Pancreas (tissue), 10 donors: ENCODE results near the gene MEIS1. TPM values are rescaled to one million over a fixed set of nuclear protein-coding genes. Genes with fewer than 3 reads are reported as not detected.

Source experiments
- ATAC-seq, 4 donors: fragments of 200-7000 bp; cut with Tn5 transposase; one replicate each; pipeline versions ENCODE4 v1.8.0 to v1.9.1; 2020; ENCODE audit warnings: mild to moderate bottlenecking in 4 of 4, moderate library complexity in 4 of 4
- DNase-seq, 6 donors: peaks; one replicate each; pipeline ENCODE4 v3.0.0-alpha.2; 2020
- FAIRE-seq: peaks from 2 replicates; lab custom pipeline; 2012; peaks lifted over from hg19 to GRCh38; lab: Jason Lieb, UNC
- H3K27ac ChIP-seq, 4 donors: fragments of 200-600 bp; sonication (generic); 1 replicate in 3 of 4; 2 replicates in 1 of 4; pipeline versions ENCODE4 v1.5.0 to v1.8.0; 2020
- H3K27me3 ChIP-seq, 4 donors: fragments of 200-600 bp; one replicate each; pipeline ENCODE4 v1.8.0; 2021
- H3K36me3 ChIP-seq, 3 donors: fragments of 200-600 bp; sonication (generic) in 1 of 3; one replicate each; pipeline versions ENCODE4 v1.5.0 to v1.8.0; 2020 to 2021
- H3K4me1 ChIP-seq, 3 donors: fragments of 200-600 bp; one replicate each; pipeline ENCODE4 v1.8.0; 2021
- H3K4me3 ChIP-seq, 4 donors: fragments of 200-600 bp; sonication (generic) in 2 of 4; one replicate each; pipeline versions ENCODE4 v1.5.0 to v1.8.0; 2020 to 2021
- H3K9me3 ChIP-seq, 4 donors: fragments of 200-600 bp; one replicate each; pipeline ENCODE4 v1.8.0; 2021
- CTCF ChIP-seq, 4 donors: fragments of 200-600 bp; sonication (generic) in 3 of 4; IDR thresholded peaks; one replicate each; pipeline versions ENCODE4 v1.5.0 to v1.8.0; 2021; ENCODE audit warnings: antibody characterized with exemption in 4 of 4
- WGBS, 2 donors: extraction: QIAGEN DNeasy Blood & Tissue Kit; methylation state at CpG; one replicate each; pipeline ENCODE4 v1.1.7; 2013; 5-methylcytosine and 5-hydroxymethylcytosine counted together
- intact Hi-C, 3 donors: fragments of 100-400 bp; cut with DNase I; formaldehyde crosslinking; loops; one replicate each; pipeline versions ENCODE4 v1.11.1 to v1.14.2; 2022
- polyA plus RNA-seq, 2 donors: library from polyadenylated mRNA; stranded (reverse); fragments of 200-250 nt; gene quantifications; one replicate each; pipeline ENCODE4 v1.2.3, GENCODE V29; 2013
- total RNA-seq, 6 donors: library from RNA; stranded (reverse); fragmentation: NEBNext Ultra II Directional in 4 of 6; extraction: Animal tissue kit (Norgen Biotek cat#: 25700) in 4 of 6; gene quantifications; one replicate each; pipeline versions ENCODE4 v1.2.1 to v1.2.4, GENCODE V29; 2021 to 2023
- donor health status: healthy with polysubstance abuse.
- donor health status: DM: no; HTN: no; CAD: no; lungs with moderate emphysema.
- donor health status: DM: no; HTN: no; CAD: no.
- donor health status: control.
- donor health status: control.
- donor health status: Bipolar disorder and iron deficiency.
- donor health status: DM: yes; HTN: yes; CAD: no.
- donor health status: DM: no; HTN: no; CAD: no.
- donor health status: DM: no; HTN: no; CAD: no.
- donor health status: DM: yes; HTN: yes; CAD: no.

Gene MEIS1
- total and polyA plus RNA-seq, 8 donors: 41.3 to 129 (median 58.4) TPM

GRCh38 chr2:66594001-66594400 is 159.1 kb downstream of the MEIS1 start:
- TF ChIP-seq CTCF (IDR thresholded peaks at IDR 0.05): no peak
- Histone ChIP-seq H3K4me3 (no peak overlapping the region), H3K4me1 (peaks cover 0 to 8% (median 6%) of the 10 kb centered on the region in 3 donors), H3K27ac (no peak overlapping the region), H3K9me3 (no peaks in the 10 kb centered on the region), H3K36me3 (no peaks in the 10 kb centered on the region), H3K27me3 (no peaks in the 10 kb centered on the region)
- no peak for FAIRE-seq
- intact Hi-C loops: no loop called here
- no peak for ATAC-seq
- DNase-seq: no peak

GRCh38 chr2:66595556-66595955 is 160.6 kb downstream of the MEIS1 start:
- Histone ChIP-seq H3K4me1 (peaks cover 0 to 8% (median 6%) of the 10 kb centered on the region in 3 donors), H3K9me3 (no peaks in the 10 kb centered on the region), H3K27ac (no peak overlapping the region), H3K4me3 (no peak overlapping the region), H3K36me3 (no peaks in the 10 kb centered on the region), H3K27me3 (no peaks in the 10 kb centered on the region)
- intact Hi-C loops: no loop called here
- no peak for FAIRE-seq
- ATAC-seq: peak in 2 of 4 donors; percentile 20 to 71
- no peak for DNase-seq
- WGBS, 2 donors: 13 to 23% methylated on average over 2 of the region's 2 CpGs
- TF ChIP-seq CTCF (IDR thresholded peaks at IDR 0.05): no peak

- Histone ChIP-seq H3K4me1 (peaks cover 0 to 8% (median 6%) of the 10 kb centered on the region in 3 donors), H3K27ac (no peak overlapping the region), H3K27me3 (no peaks in the 10 kb centered on the region), H3K9me3 (no peaks in the 10 kb centered on the region), H3K4me3 (no peak overlapping the region), H3K36me3 (no peaks in the 10 kb centered on the region)
- intact Hi-C loops: no loop called here
- ATAC-seq (peak in 1 of 4 donors; percentile 27), DNase-seq (no peak), FAIRE-seq (no peak)
- TF ChIP-seq CTCF (IDR thresholded peaks at IDR 0.05): no peak
- 91 to 100% methylated on average over 2 of the region's 2 CpGs for WGBS, 2 donors
Measured at GRCh38 chr2:66596256-66596655, 161.3 kb downstream of the MEIS1 start.

- ATAC-seq (no peak), DNase-seq (no peak), FAIRE-seq (no peak)
- H3K27ac ChIP-seq: no peak overlapping the region
- H3K4me1 ChIP-seq: no peaks in the 10 kb centered on the region
- WGBS, 2 donors: 55% methylated on average over 4 of the region's 4 CpGs
- H3K36me3 ChIP-seq: no peaks in the 10 kb centered on the region
- no peaks in the 10 kb centered on the region for H3K27me3 ChIP-seq
- H3K9me3 ChIP-seq: no peaks in the 10 kb centered on the region
- intact Hi-C loops: no loop called here
- no peak overlapping the region for H3K4me3 ChIP-seq
- TF ChIP-seq CTCF (IDR thresholded peaks at IDR 0.05): no peak
Measured at GRCh38 chr2:66601624-66602023, 166.7 kb downstream of the MEIS1 start.

- ATAC-seq (no peak), FAIRE-seq (peak; percentile 9), DNase-seq (no peak)
- Histone ChIP-seq H3K27me3 (no peaks in the 10 kb centered on the region), H3K36me3 (no peaks in the 10 kb centered on the region), H3K4me1 (no peaks in the 10 kb centered on the region), H3K9me3 (no peaks in the 10 kb centered on the region), H3K27ac (no peak overlapping the region), H3K4me3 (no peak overlapping the region)
- TF ChIP-seq CTCF (IDR thresholded peaks at IDR 0.05): no peak
- intact Hi-C loops: no loop called here
Measured at GRCh38 chr2:66602341-66602740, 167.4 kb downstream of the MEIS1 start.
